ENCODE results near the gene PGM5. TPM values are rescaled to one million over a fixed set of nuclear protein-coding genes. Genes with fewer than 3 reads are reported as not detected.
A peak's percentile ranks its signal among the peaks of the same experiment; 100 is the strongest.

The PGM5 gene
- total and polyA plus RNA-seq, 2 experiments from 2014 or later = 2.5 to 38.8 TPM

GRCh38 chr9:68480807-68481206, 124.4 kb downstream of the PGM5 start:
- Histone ChIP-seq H3K9me3 (ENCODE audit: low read depth) (no peaks in the 10 kb centered on the region), H3K27me3 (no peaks in the 10 kb centered on the region), H2AFZ (no peak overlapping the region), H3K4me3 (no peak overlapping the region), H3K27ac (no peak overlapping the region), H4K20me1 (ENCODE audit: insufficient read depth, poor library complexity, severe bottlenecking) (no peaks in the 10 kb centered on the region), H3K36me3 (replicated peaks; ENCODE audit: insufficient read depth, low read depth) (no peaks in the 10 kb centered on the region), H3K4me1 (ENCODE audit: insufficient read depth) (no peaks in the 10 kb centered on the region), H3K9me2 (replicated peaks; ENCODE audit: insufficient read depth) (no peaks in the 10 kb centered on the region), H3K79me2 (no peaks in the 10 kb centered on the region), H3K4me2 (no peak overlapping the region)
- 46% methylated on average over 3 of the region's 3 CpGs for WGBS (ENCODE audit: low lambda C conversion rate, missing lambda C conversion rate)
- TF ChIP-seq CTCF (IDR thresholded peaks at IDR 0.05; ENCODE audit: poor library complexity) (no peak), EZH2phosphoT487 (IDR thresholded peaks at IDR 0.05; ENCODE audit: low read depth, severe bottlenecking, unreplicated experiment) (no peak), EZH2 (IDR thresholded peaks at IDR 0.05; ENCODE audit: borderline replicate concordance) (no peak)
- DNase-seq (ENCODE audit: low spot score) = no peak

GRCh38 chr9:68482548-68482947, 126.1 kb downstream of the PGM5 start:
- Histone ChIP-seq H3K27ac (peak overlapping the region; percentile 44), H3K4me3 (no peak overlapping the region), H3K27me3 (no peaks in the 10 kb centered on the region), H4K20me1 (ENCODE audit: insufficient read depth, poor library complexity, severe bottlenecking) (no peaks in the 10 kb centered on the region), H3K79me2 (no peaks in the 10 kb centered on the region), H3K36me3 (replicated peaks; ENCODE audit: insufficient read depth, low read depth) (no peaks in the 10 kb centered on the region), H3K4me1 (ENCODE audit: insufficient read depth) (no peaks in the 10 kb centered on the region), H3K9me3 (ENCODE audit: low read depth) (no peaks in the 10 kb centered on the region), H3K4me2 (no peak overlapping the region), H2AFZ (no peak overlapping the region), H3K9me2 (replicated peaks; ENCODE audit: insufficient read depth) (no peaks in the 10 kb centered on the region)
- TF ChIP-seq CTCF (IDR thresholded peaks at IDR 0.05; ENCODE audit: poor library complexity) (no peak), EZH2 (IDR thresholded peaks at IDR 0.05; ENCODE audit: borderline replicate concordance) (no peak)
- no peak for DNase-seq (ENCODE audit: low spot score)
- 63% methylated on average over 1 of the region's 1 CpG for WGBS (ENCODE audit: low lambda C conversion rate, missing lambda C conversion rate)

- no peak overlapping the region for H3K27ac ChIP-seq
Observed at GRCh38 chr9:68488126-68488525, 131.7 kb downstream of the PGM5 start.

More at GRCh38 chr9:68488126-68488525, 131.7 kb downstream of the PGM5 start:
- H2AFZ ChIP-seq = no peak overlapping the region
- no peaks in the 10 kb centered on the region for H3K27me3 ChIP-seq
- no peaks in the 10 kb centered on the region for H3K79me2 ChIP-seq
- H3K9me2 ChIP-seq (replicated peaks; ENCODE audit: insufficient read depth) = no peaks in the 10 kb centered on the region
- H4K20me1 ChIP-seq (ENCODE audit: insufficient read depth, poor library complexity, severe bottlenecking) = no peaks in the 10 kb centered on the region
- no peak for DNase-seq (ENCODE audit: low spot score)
- H3K4me1 ChIP-seq (ENCODE audit: insufficient read depth) = peaks cover 5% of the 10 kb centered on the region
- 84% methylated on average over 2 of the region's 2 CpGs for WGBS (ENCODE audit: low lambda C conversion rate, missing lambda C conversion rate)
- H3K36me3 ChIP-seq (replicated peaks; ENCODE audit: insufficient read depth, low read depth) = no peaks in the 10 kb centered on the region
- TF ChIP-seq EZH2 (IDR thresholded peaks at IDR 0.05; ENCODE audit: borderline replicate concordance) = no peak
- TF ChIP-seq CTCF (IDR thresholded peaks at IDR 0.05; ENCODE audit: poor library complexity) = no peak
- no peak for TF ChIP-seq EZH2phosphoT487 (IDR thresholded peaks at IDR 0.05; ENCODE audit: low read depth, severe bottlenecking, unreplicated experiment)
- no peak overlapping the region for H3K4me3 ChIP-seq
- H3K9me3 ChIP-seq (ENCODE audit: low read depth) = no peaks in the 10 kb centered on the region
- no peak overlapping the region for H3K4me2 ChIP-seq

Data from hepatocyte (in vitro differentiated cells).